B cell (primary cell): ENCODE results near the gene ABCG1. TPM values are rescaled to one million over a fixed set of nuclear protein-coding genes. Genes with fewer than 3 reads are reported as not detected.

Source experiments
- ATAC-seq: fragments of 200-7000 bp; cut with Tn5 transposase; one replicate; pipeline ENCODE4 v1.10.0; 2021; ENCODE audit warnings: low read depth, mild to moderate bottlenecking, moderate number of reproducible peaks, moderate library complexity
- CTCF ChIA-PET: fragments of 350-600 bp; sonication (Branson Sonifier 250); formaldehyde crosslinking; loops from one replicate; lab custom pipeline; 2021; ENCODE audit warnings: antibody characterized with exemption, inconsistent platforms; lab: Charles Lee
- POLR2A ChIA-PET: fragments of 350-600 bp; sonication (Branson Sonifier 250); formaldehyde crosslinking; loops from one replicate; lab custom pipeline; 2021; ENCODE audit warnings: antibody characterized with exemption; lab: Charles Lee
- DNase-seq: peaks from one replicate; pipeline ENCODE4 v3.0.0; 2013
- H2AFZ ChIP-seq: 2 replicates; pipeline ENCODE4 v1.6.1; 2012; ENCODE audit warnings: mild to moderate bottlenecking, low read depth, low read length; ENCODE audit not compliant: insufficient read depth, poor library complexity, severe bottlenecking
- H3K27ac ChIP-seq, 2 donors: 1 replicate in 1 of 2; 2 replicates in 1 of 2; pipeline ENCODE4 v1.5.1; 2012 to 2013; ENCODE audit warnings: low read length in 2 of 2, mild to moderate bottlenecking in 2 of 2, moderate library complexity in 1 of 2
- H3K27me3 ChIP-seq, 4 experiments: fragments of 200-600 bp in 1 of 4; sonication (generic) in 1 of 4; replicated peaks in 1 of 4; 1 replicate in 2 of 4; 2 replicates in 2 of 4; pipeline versions ENCODE4 v1.6.1 to v1.7.0; 2013 to 2016; ENCODE audit warnings: low read length in 3 of 4, mild to moderate bottlenecking in 2 of 4, mixed read lengths in 1 of 4, moderate library complexity in 1 of 4; ENCODE audit not compliant: insufficient read depth in 4 of 4, control insufficient read depth in 3 of 4; ENCODE audit errors: control extremely low read depth in 1 of 4
- H3K36me3 ChIP-seq, 2 experiments: replicated peaks in 1 of 2; 1 replicate in 1 of 2; 2 replicates in 1 of 2; pipeline versions ENCODE4 v1.6.1 to v1.7.1; 2013; ENCODE audit warnings: low read length in 1 of 2; ENCODE audit not compliant: insufficient read depth in 2 of 2, control insufficient read depth in 1 of 2; ENCODE audit errors: control extremely low read depth in 1 of 2, extremely low read depth in 1 of 2
- H3K4me1 ChIP-seq, 2 donors: fragments of 200-600 bp in 1 of 2; sonication (generic) in 1 of 2; 1 replicate in 1 of 2; 2 replicates in 1 of 2; pipeline versions ENCODE4 v1.5.1 to v1.6.1; 2013 to 2017; ENCODE audit warnings: low read length in 2 of 2; ENCODE audit not compliant: control insufficient read depth in 2 of 2, insufficient read depth in 2 of 2
- H3K4me2 ChIP-seq: replicated peaks from 2 replicates; pipeline ENCODE3; 2012; ENCODE audit warnings: mild to moderate bottlenecking, low read depth, low read length; ENCODE audit not compliant: poor library complexity, severe bottlenecking
- H3K4me3 ChIP-seq, 5 experiments: fragments of 200-600 bp in 1 of 5; sonication (generic) in 1 of 5; 1 replicate in 3 of 5; 2 replicates in 2 of 5; pipeline versions ENCODE4 v1.5.1 to v1.7.0; 2011 to 2016; ENCODE audit warnings: low read length in 4 of 5, mild to moderate bottlenecking in 4 of 5, low read depth in 2 of 5, control low read depth in 1 of 5, moderate library complexity in 1 of 5; ENCODE audit not compliant: insufficient read depth in 1 of 5; ENCODE audit errors: control extremely low read depth in 1 of 5, extremely low read depth in 1 of 5
- H3K79me2 ChIP-seq: fragments of 200-600 bp; sonication (generic); one replicate; pipeline ENCODE4 v1.6.0; 2016; ENCODE audit warnings: low read length; ENCODE audit not compliant: control insufficient read depth, insufficient read depth
- H3K9ac ChIP-seq: fragments of 200-600 bp; sonication (generic); 2 replicates; pipeline ENCODE4 v1.6.1; 2017; ENCODE audit warnings: mild to moderate bottlenecking, low read length, moderate library complexity
- H3K9me3 ChIP-seq, 3 donors: one replicate each; pipeline versions ENCODE4 v1.6.1 to v1.7.1; 2013; ENCODE audit warnings: low read length in 2 of 3; ENCODE audit not compliant: control insufficient read depth in 2 of 3, insufficient read depth in 1 of 3; ENCODE audit errors: control extremely low read depth in 1 of 3
- H4K20me1 ChIP-seq: 2 replicates; pipeline ENCODE4 v1.6.0; 2012; ENCODE audit warnings: mild to moderate bottlenecking, low read length; ENCODE audit not compliant: insufficient read depth, control insufficient read depth, poor library complexity, severe bottlenecking
- H3K27ac Mint-ChIP-seq: one replicate; pipeline ENCODE4 v1.8.0; 2021; ENCODE audit warnings: mixed read lengths
- H3K27me3 Mint-ChIP-seq: one replicate; pipeline ENCODE4 v1.8.0; 2021; ENCODE audit warnings: mixed read lengths
- H3K4me1 Mint-ChIP-seq: one replicate; pipeline ENCODE4 v1.8.0; 2021; ENCODE audit warnings: mixed read lengths
- H3K4me3 Mint-ChIP-seq: one replicate; pipeline ENCODE4 v1.8.0; 2021; ENCODE audit warnings: mixed read lengths
- H3K9me3 Mint-ChIP-seq: one replicate; pipeline ENCODE4 v1.8.0; 2022; ENCODE audit warnings: mixed read lengths; ENCODE audit not compliant: insufficient read depth
- CTCF ChIP-seq: fragments of 200-600 bp; IDR thresholded peaks from one replicate; pipeline ENCODE4 v1.8.0; 2022; ENCODE audit warnings: antibody characterized with exemption, mild to moderate bottlenecking
- EZH2 ChIP-seq: IDR thresholded peaks from 2 replicates; pipeline ENCODE4 v1.6.1; 2012; ENCODE audit warnings: borderline replicate concordance, low read depth, mild to moderate bottlenecking, moderate library complexity, low read length; ENCODE audit not compliant: insufficient read depth, poor library complexity, severe bottlenecking
- WGBS: methylation state at CpG from one replicate; pipeline ENCODE4 v1.1.5; 2013; ENCODE audit warnings: missing lambda C conversion rate; ENCODE audit not compliant: insufficient coverage; 5-methylcytosine and 5-hydroxymethylcytosine counted together
- intact Hi-C: fragments of 100-400 bp; cut with micrococcal nuclease; formaldehyde crosslinking; loops from one replicate; pipeline ENCODE4 v1.10.0; 2022
- polyA plus RNA-seq: library from polyadenylated mRNA; depleted of rRNA; stranded (reverse); fragments of >200 nt; gene quantifications from 2 replicates; pipeline ENCODE4 v1.2.3, GENCODE V29; 2012
- total RNA-seq, 2 donors: library from RNA; stranded (reverse); fragments of 120-200 nt in 1 of 2; gene quantifications; 1 replicate in 1 of 2; 2 replicates in 1 of 2; pipeline versions ENCODE4 v1.2.3 to v1.2.4, GENCODE V29; 2013 to 2022

The ABCG1 gene
- total and polyA plus RNA-seq, 2 donors (not counting 1 experiment from before 2014, with no cell fraction given): 8.7 to 27.5 TPM

GRCh38 chr21:42336054-42336453 is 117.1 kb downstream of the ABCG1 start:
- H4K20me1 ChIP-seq: no peaks in the 10 kb centered on the region
- ATAC-seq: no peak
- Mint-ChIP-seq H3K4me1 (peaks cover 8% of the 10 kb centered on the region), H3K4me3 (no peak overlapping the region), H3K27ac (no peak overlapping the region), H3K9me3 (peaks cover 8% of the 10 kb centered on the region), H3K27me3 (peaks cover 30% of the 10 kb centered on the region)
- POLR2A ChIA-PET: no interaction called here
- H3K9ac ChIP-seq: no peak overlapping the region
- H3K9me3 ChIP-seq: peaks cover 1 to 13% (median 10%) of the 10 kb centered on the region in 3 donors
- peaks cover 0 to 17% (median 11%) of the 10 kb centered on the region in 4 experiments for H3K27me3 ChIP-seq
- no peak for DNase-seq
- peaks cover 7 to 8% of the 10 kb centered on the region in 2 donors for H3K4me1 ChIP-seq
- no peaks in the 10 kb centered on the region for H3K79me2 ChIP-seq
- WGBS: 76% methylated on average over 9 of the region's 10 CpGs
- no peak overlapping the region for H3K4me3 ChIP-seq
- no peak for TF ChIP-seq CTCF
- no peak for TF ChIP-seq EZH2
- CTCF ChIA-PET: interaction anchor here (1.1 to 4.1 kb wide), 4 partner anchors 26 to 201 kb away, joined by 3 to 59 read pairs (median 6); no protein-coding TSS in a partner anchor
- no peak overlapping the region for H3K27ac ChIP-seq
- intact Hi-C loops: loop anchor here (10.0 kb wide), 1 partner anchor 171 kb away; no protein-coding TSS in a partner anchor
- no peak overlapping the region for H2AFZ ChIP-seq
- H3K36me3 ChIP-seq: no peaks in the 10 kb centered on the region
- H3K4me2 ChIP-seq: no peak overlapping the region

GRCh38 chr21:42337276-42337675 is 118.3 kb downstream of the ABCG1 start:
- ATAC-seq (no peak), DNase-seq (no peak)
- no peaks in the 10 kb centered on the region for H3K79me2 ChIP-seq
- Mint-ChIP-seq H3K4me1 (peaks cover 8% of the 10 kb centered on the region), H3K4me3 (no peak overlapping the region), H3K27me3 (peaks cover 23% of the 10 kb centered on the region), H3K9me3 (no peaks in the 10 kb centered on the region), H3K27ac (no peak overlapping the region)
- H3K27me3 ChIP-seq: peaks cover 0 to 12% (median 9%) of the 10 kb centered on the region in 4 experiments
- H3K27ac ChIP-seq: no peak overlapping the region
- intact Hi-C loops: loop anchor here (10.0 kb wide), 1 partner anchor 172 kb away; no protein-coding TSS in a partner anchor
- H3K9ac ChIP-seq: no peak overlapping the region
- ChIA-PET POLR2A (no interaction called here), CTCF (interaction anchor here (0.7 to 4.1 kb wide), 16 partner anchors 12 to 199 kb away, joined by 3 to 59 read pairs (median 4); partner anchors contain the start of gene SLC37A1)
- no peak overlapping the region for H3K4me2 ChIP-seq
- H3K36me3 ChIP-seq: no peaks in the 10 kb centered on the region
- 100% methylated on average over 1 of the region's 4 CpGs for WGBS
- H3K4me1 ChIP-seq: peaks cover 7 to 8% of the 10 kb centered on the region in 2 donors
- no peak overlapping the region for H3K4me3 ChIP-seq
- peaks cover 0 to 5% (median 0%) of the 10 kb centered on the region in 3 donors for H3K9me3 ChIP-seq
- H2AFZ ChIP-seq: no peak overlapping the region
- H4K20me1 ChIP-seq: no peaks in the 10 kb centered on the region
- TF ChIP-seq EZH2: no peak
- TF ChIP-seq CTCF: no peak
